HG03066 (cell line): ENCODE results near the gene TSPAN9.

ENCODE experiments used
- ATAC-seq: cut with Tn5 transposase; IDR thresholded peaks from one replicate; pipeline ENCODE4 v1.9.1; 2021; ENCODE audit warnings: low read depth; ENCODE audit not compliant: unreplicated experiment

TSPAN9 gene

DNA sequence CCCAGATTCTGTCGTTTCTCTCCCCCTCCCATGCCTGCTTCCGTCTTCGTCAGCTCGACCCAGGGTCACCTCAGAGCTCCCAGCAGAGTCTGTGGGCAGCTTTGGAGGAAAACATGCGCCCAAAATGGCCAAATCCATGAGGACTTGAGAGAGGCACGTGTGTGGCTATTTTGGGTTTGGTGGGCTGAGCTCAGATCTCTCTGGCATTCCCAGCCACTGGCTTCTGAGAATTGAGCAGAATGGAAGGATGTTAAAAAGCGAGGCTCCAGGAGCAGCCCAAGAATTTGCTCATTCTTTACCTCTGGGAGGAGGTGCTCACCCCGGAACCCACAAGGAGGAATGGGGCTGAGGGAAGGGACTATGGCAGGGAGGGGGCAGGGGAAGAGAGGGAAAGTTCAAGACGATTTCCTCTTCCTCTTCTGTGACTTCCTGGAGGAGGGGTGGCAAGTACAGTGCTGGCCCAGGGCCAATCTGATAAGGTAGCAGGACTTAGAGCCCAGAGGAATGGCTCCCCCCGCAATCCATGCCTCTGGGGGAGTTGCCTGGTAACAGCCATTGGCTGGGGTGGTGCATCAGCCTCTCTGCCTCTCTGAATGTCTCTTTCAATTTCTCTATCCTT is 20.1 kb downstream of the TSPAN9 start:
- ATAC-seq, result no peak

GRCh38 chr12:3097836-3098235 is 20.7 kb downstream of the TSPAN9 start:
- no peak for ATAC-seq

- ATAC-seq, result no peak
These were observed 21.3 kb downstream of the TSPAN9 start for GRCh38 chr12:3098436-3098835.

- no peak for ATAC-seq
These were observed 22.0 kb downstream of the TSPAN9 start for GRCh38 chr12:3099146-3099545.

DNA sequence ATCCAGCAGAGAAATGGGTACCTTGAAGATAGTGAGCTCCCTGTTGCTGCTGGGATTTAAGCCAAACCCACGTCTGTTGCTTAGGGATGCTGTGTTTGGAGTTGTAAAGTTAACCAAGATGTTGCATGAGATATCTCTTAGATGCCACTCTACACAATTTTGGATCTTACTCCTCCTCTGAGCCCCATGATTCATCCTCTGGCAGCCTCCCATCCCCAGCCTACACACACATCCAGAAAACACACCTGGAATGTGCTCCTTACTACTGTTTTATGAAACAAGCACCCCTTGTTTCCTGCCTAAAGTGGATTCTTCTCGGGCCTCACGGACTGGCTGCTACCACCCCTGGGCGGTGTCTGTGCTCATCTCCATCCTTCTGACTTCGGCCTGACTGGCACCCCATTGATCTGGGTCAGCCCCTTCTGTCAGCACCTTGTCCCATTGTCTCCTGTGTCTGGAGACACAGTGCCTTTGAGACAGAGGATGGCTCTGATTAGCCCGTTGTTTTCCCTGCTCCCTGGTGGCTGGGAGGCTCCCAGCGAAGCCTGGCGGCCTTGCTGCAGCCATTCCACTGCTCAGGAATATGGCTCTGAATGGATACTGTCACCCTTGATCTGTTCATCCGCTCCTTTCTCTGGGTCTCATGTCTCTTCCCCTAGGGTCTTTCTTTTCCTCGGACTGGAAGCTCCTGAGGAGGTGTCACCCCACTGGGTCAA is 24.3 kb downstream of the TSPAN9 start:
- ATAC-seq, result no peak

DNA sequence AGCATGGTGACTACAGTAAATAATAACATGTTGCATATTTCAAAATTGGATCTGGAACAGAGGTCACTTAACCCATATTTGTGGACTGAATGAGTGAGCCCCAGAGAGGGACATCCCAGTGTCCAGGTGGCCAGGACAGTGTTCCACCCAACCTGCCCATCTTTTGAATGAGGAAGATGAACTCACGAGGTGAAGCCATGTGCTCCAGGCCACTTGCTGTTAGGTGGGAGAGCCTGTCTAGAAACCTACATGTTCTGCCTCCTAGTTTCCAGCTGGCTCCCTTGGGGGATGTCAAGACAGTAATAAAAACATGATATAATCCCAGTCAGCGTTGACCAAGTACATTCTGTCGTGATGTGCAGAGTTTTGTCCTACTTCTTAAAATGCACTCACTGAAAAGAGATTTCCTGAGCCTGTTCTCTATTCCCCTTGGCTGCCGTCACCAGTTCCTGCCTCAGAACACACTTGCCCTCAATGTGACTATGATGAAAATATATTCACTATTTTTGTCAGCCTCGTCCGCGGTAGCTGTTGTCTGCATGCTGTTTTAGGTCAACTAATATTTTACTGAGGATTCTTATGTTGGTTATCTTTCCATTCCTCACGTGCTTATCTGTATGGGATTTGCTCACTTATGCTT is 25.7 kb downstream of the TSPAN9 start:
- no peak for ATAC-seq

DNA sequence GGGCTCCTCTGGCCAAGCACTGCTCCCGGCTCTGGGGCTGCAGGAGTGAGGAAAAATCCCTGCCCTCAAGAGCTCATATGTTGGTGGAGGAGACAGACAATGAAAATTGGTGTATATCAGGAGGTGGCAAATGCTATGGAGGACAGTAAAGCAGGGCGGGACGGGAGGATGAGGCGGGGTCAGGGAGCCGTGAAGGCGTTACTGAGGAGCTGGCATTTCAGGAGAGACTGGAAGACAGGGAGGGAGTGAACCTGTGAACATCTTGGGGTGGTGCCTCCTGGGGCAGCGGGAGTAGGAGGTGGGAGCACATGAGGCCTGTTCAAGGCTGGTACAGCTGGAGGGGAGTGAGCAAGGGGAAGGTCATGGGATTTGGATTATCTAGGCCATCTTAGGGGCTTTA is 26.6 kb downstream of the TSPAN9 start:
- no peak for ATAC-seq

DNA sequence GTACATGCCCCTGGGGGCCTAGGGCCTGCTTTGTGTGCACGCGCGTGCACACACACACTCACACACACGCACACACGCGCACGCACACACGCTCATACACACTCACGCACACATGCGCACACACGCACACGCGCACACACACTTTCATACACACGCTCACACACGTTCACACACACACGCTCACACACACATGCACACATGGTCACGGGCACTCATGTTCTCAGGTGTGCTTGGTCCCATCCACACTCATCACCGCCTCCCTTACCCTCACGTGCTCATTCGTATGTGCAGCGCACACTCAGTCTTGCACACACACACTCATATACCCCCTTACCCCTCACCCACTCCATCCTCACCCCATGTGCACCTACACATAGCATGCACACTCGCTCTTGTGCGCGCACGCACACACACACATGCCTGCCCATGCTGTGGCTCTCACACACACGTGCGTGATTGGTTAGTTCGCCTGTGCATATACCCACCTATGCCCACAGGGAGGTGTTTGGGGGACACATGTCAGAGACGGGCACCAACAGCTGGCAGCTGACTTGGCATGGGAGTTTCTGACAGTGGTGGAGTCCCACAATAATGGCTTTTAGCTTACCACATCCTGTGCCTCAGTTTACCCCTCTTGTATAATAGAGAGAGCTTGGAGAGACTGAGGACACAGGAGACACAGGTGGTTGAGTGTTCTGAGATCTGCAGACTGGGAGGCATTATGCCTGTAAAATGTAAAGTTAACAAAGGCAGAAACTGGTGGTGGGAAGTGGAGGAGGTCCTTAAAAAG is 28.7 kb downstream of the TSPAN9 start:
- ATAC-seq, result no peak

DNA sequence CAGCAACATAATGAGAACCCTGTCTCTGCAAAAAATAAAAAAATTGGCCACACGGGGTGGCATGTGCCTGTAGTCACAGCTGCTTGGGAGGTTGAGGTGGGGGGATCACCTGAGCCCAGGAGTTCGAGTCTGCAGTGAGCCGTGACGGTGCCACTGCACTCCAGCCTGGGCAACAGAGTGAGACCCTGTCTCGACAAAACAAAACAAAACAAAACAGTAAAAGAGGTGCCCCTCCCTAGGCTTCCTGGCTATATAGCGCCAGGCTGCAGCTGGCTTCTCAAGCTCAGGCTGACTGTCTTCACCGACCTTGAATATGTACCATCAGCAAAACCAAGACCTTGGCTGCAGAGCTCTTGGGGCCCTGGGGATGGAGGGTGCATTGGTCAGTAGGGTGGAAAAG is 29.4 kb downstream of the TSPAN9 start:
- no peak for ATAC-seq

DNA sequence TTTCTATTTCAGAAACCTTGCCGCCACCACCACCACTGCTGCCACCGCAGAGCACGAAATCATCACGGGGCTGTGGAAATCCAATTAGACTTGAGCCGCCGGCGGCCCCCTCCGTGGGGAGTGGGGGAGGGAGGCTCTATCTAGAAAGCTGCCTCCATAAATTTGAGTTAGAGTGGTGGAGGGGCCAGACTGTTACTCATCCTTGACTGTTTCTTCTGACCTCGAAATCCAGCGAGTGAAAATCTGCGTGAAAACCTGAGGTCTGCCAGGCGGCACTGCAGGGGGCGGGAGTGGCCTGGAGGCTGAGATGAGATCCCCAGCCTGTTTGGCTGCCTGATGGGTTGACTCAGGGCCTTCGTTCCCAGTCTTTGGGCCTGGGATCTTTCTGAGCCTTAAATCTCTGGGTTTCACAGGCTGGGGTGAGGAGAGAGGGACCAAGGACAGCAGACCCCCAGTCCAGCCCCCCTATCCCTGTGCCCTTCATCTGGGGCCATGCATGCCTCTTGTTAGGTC is 29.9 kb downstream of the TSPAN9 start:
- ATAC-seq, result no peak

DNA sequence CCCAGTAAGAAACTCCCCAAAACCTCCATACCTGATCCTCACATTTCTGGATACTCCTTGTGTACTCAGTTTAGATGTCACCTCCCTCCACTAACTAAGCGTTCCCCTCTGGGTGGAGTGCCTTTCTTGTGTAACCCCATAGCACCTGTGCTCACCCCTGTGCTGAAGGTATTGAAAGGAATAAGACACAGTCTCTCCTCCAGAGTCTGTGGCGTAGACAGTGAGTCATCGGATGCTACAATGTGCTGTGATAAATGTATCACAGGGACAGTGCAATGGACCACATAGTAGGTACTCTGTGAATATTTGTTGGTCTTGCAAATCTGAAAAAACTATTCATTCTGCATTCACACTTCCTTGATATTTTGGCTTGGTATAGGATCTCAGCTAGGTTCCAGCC is 30.8 kb downstream of the TSPAN9 start:
- ATAC-seq, result no peak

GRCh38 chr12:3110578-3110977 is 33.4 kb downstream of the TSPAN9 start:
- no peak for ATAC-seq

DNA sequence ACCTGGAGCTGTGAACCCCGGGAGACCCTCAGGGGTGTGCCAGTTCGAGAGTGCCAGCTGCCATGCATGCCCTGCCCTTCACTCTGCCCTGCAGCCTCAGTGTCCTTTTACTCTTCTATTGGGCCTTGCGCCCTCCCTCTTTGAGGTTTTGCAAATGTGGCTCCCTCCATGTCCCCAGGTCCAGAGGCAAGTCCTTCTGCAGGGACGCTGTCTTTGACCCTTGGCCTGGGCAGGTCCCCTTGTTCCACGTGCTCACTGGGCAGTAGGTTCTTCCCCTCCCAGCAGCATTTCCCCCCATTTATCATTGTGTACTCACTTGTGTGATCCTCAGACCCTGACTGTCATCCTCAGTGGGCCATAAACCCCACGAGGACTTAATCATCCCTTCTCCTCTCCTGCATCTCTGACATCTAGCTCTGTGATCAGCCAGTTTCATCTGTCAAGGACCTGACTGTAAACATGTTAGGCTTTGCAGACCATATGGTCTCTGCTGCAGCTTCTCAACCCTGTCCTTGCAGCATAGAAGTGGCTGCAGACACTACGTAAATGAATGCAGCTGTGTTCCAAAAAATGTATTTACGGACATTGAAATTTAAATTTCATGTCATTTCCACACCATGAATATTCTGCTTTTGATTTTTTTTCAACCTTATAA is 36.6 kb downstream of the TSPAN9 start:
- ATAC-seq, result no peak

GRCh38 chr12:3114671-3115070 is 37.5 kb downstream of the TSPAN9 start:
- no peak for ATAC-seq

GRCh38 chr12:3115078-3115477 is 37.9 kb downstream of the TSPAN9 start:
- no peak for ATAC-seq

GRCh38 chr12:3116106-3116844 is 39.1 kb downstream of the TSPAN9 start:
- ATAC-seq, result no peak

GRCh38 chr12:3117144-3117581 is 40.0 kb downstream of the TSPAN9 start:
- no peak for ATAC-seq

- ATAC-seq, result no peak
These were observed 40.4 kb downstream of the TSPAN9 start for GRCh38 chr12:3117591-3118015.

- no peak for ATAC-seq
These were observed 42.1 kb downstream of the TSPAN9 start for GRCh38 chr12:3119192-3119755.
